Activated CD8-positive, alpha-beta T cell treated with anti-CD3 and anti-CD28 coated beads for 36 hours (primary cell): ENCODE results near the gene MTNR1B. TPM values are rescaled to one million over a fixed set of nuclear protein-coding genes. Genes with fewer than 3 reads are reported as not detected.

Source experiments
- ATAC-seq: fragments of 200-7000 bp; cut with Tn5 transposase; one replicate; pipeline ENCODE4 v1.10.0; 2021; ENCODE audit warnings: mild to moderate bottlenecking, moderate library complexity
- CTCF ChIA-PET: fragments of 350-600 bp; sonication (Branson Sonifier 250); formaldehyde crosslinking; loops from one replicate; lab custom pipeline; 2021; ENCODE audit warnings: antibody characterized with exemption; lab: Charles Lee
- POLR2A ChIA-PET: fragments of 350-600 bp; sonication (Branson Sonifier 250); formaldehyde crosslinking; loops from one replicate; lab custom pipeline; 2021; ENCODE audit warnings: antibody characterized with exemption; lab: Charles Lee
- DNase-seq: peaks from one replicate; pipeline ENCODE4 v3.0.0-alpha.2; 2020
- H3K27ac Mint-ChIP-seq: one replicate; pipeline ENCODE4 v1.8.0; 2021; ENCODE audit warnings: mild to moderate bottlenecking, mixed read lengths
- H3K27me3 Mint-ChIP-seq: one replicate; pipeline ENCODE4 v1.8.0; 2021; ENCODE audit warnings: mixed read lengths
- H3K36me3 Mint-ChIP-seq: one replicate; pipeline ENCODE4 v1.8.0; 2021; ENCODE audit warnings: low read depth, mixed read lengths
- H3K4me1 Mint-ChIP-seq: one replicate; pipeline ENCODE4 v1.8.0; 2021; ENCODE audit warnings: low read depth, mixed read lengths
- H3K4me3 Mint-ChIP-seq: one replicate; pipeline ENCODE4 v1.8.0; 2021; ENCODE audit warnings: mild to moderate bottlenecking, moderate library complexity, mixed read lengths
- H3K9me3 Mint-ChIP-seq: one replicate; pipeline ENCODE4 v1.8.0; 2021; ENCODE audit warnings: mixed read lengths
- CTCF ChIP-seq: fragments of 200-600 bp; IDR thresholded peaks from one replicate; pipeline ENCODE4 v1.8.0; 2022; ENCODE audit warnings: antibody characterized with exemption, mild to moderate bottlenecking
- intact Hi-C: fragments of 100-400 bp; cut with micrococcal nuclease; formaldehyde crosslinking; loops from one replicate; pipeline ENCODE4 v1.10.0; 2022
- total RNA-seq, 2 experiments: library from RNA; stranded (reverse); gene quantifications; one replicate each; pipeline ENCODE4 v1.2.3, GENCODE V29; 2021

Gene MTNR1B
- total RNA-seq, 2 experiments from 2014 or later = not detected

GRCh38 chr11:93001806-93002205 lies 32.4 kb downstream of the MTNR1B start:
- TF ChIP-seq CTCF = no peak
- H3K4me3 Mint-ChIP-seq = no peak overlapping the region
- no peaks in the 10 kb centered on the region for H3K4me1 Mint-ChIP-seq
- intact Hi-C loops = no loop called here
- CTCF ChIA-PET = interaction anchor here (1.2 kb wide), 1 partner anchor 12 kb away, joined by 3 read pairs; no protein-coding TSS in a partner anchor
- ATAC-seq (no peak), DNase-seq (no peak)
- POLR2A ChIA-PET = interaction anchor here (0.6 kb wide), 1 partner anchor 97 kb away, joined by 3 read pairs; no protein-coding TSS in a partner anchor
- no peaks in the 10 kb centered on the region for H3K27me3 Mint-ChIP-seq
- no peak overlapping the region for H3K27ac Mint-ChIP-seq
- H3K9me3 Mint-ChIP-seq = peaks cover 2% of the 10 kb centered on the region
- no peaks in the 10 kb centered on the region for H3K36me3 Mint-ChIP-seq

- peaks cover 2% of the 10 kb centered on the region for H3K9me3 Mint-ChIP-seq
- DNase-seq (no peak), ATAC-seq (no peak)
- no peaks in the 10 kb centered on the region for H3K4me1 Mint-ChIP-seq
- POLR2A ChIA-PET = no interaction called here
- no peaks in the 10 kb centered on the region for H3K27me3 Mint-ChIP-seq
- intact Hi-C loops = no loop called here
- H3K36me3 Mint-ChIP-seq = no peaks in the 10 kb centered on the region
- TF ChIP-seq CTCF = no peak
- CTCF ChIA-PET = no interaction called here
- H3K27ac Mint-ChIP-seq = no peak overlapping the region
- no peak overlapping the region for H3K4me3 Mint-ChIP-seq
These were observed 32.9 kb downstream of the MTNR1B start for GRCh38 chr11:93002380-93002779.

- TF ChIP-seq CTCF = no peak
- H3K27me3 Mint-ChIP-seq = no peaks in the 10 kb centered on the region
- H3K9me3 Mint-ChIP-seq = no peaks in the 10 kb centered on the region
- H3K4me1 Mint-ChIP-seq = no peaks in the 10 kb centered on the region
- intact Hi-C loops = no loop called here
- DNase-seq = no peak
- H3K36me3 Mint-ChIP-seq = no peaks in the 10 kb centered on the region
- no peak overlapping the region for H3K27ac Mint-ChIP-seq
- POLR2A ChIA-PET = no interaction called here
- CTCF ChIA-PET = no interaction called here
- H3K4me3 Mint-ChIP-seq = no peak overlapping the region
- ATAC-seq = no peak
These were observed 35.8 kb downstream of the MTNR1B start for GRCh38 chr11:93005239-93005638.

- ChIA-PET POLR2A (no interaction called here), CTCF (no interaction called here)
- H3K4me3 Mint-ChIP-seq = no peak overlapping the region
- ATAC-seq (no peak), DNase-seq (no peak)
- H3K9me3 Mint-ChIP-seq = no peaks in the 10 kb centered on the region
- H3K27me3 Mint-ChIP-seq = no peaks in the 10 kb centered on the region
- TF ChIP-seq CTCF = no peak
- intact Hi-C loops = no loop called here
- no peaks in the 10 kb centered on the region for H3K36me3 Mint-ChIP-seq
- no peaks in the 10 kb centered on the region for H3K4me1 Mint-ChIP-seq
- no peak overlapping the region for H3K27ac Mint-ChIP-seq
These were observed 44.2 kb downstream of the MTNR1B start for GRCh38 chr11:93013646-93014045.

- Mint-ChIP-seq H3K27me3 (no peaks in the 10 kb centered on the region), H3K36me3 (no peaks in the 10 kb centered on the region), H3K9me3 (no peaks in the 10 kb centered on the region), H3K4me1 (no peaks in the 10 kb centered on the region), H3K4me3 (no peak overlapping the region), H3K27ac (no peak overlapping the region)
- TF ChIP-seq CTCF = no peak
- CTCF ChIA-PET = no interaction called here
- DNase-seq = no peak
- intact Hi-C loops = no loop called here
- no peak for ATAC-seq
- POLR2A ChIA-PET = no interaction called here
These were observed 47.1 kb downstream of the MTNR1B start for GRCh38 chr11:93016595-93016994.
